AG09309 (cell line): ENCODE measurements around the gene FZD7.

Experiments used
- DNase-seq: peaks from one replicate; pipeline ENCODE4 v3.0.0-alpha.2; 2010; ENCODE audit warnings: low read depth
- H3K4me3 ChIP-seq: 2 replicates; pipeline ENCODE4 v1.5.1; 2011; ENCODE audit warnings: mild to moderate bottlenecking, low read depth, low read length, moderate library complexity; ENCODE audit not compliant: control insufficient read depth
- TF ChIP-seq, protein P1 (sequence below): IDR thresholded peaks from 2 replicates; pipeline ENCODE4 v1.5.1; 2011; ENCODE audit warnings: mild to moderate bottlenecking, low read depth, low read length, inconsistent platforms; ENCODE audit not compliant: insufficient read depth, control insufficient read depth; ENCODE audit errors: missing control alignments

FZD7 gene

GRCh38 chr2:202066875-202067274, 33.2 kb downstream of the FZD7 start:
- TF ChIP-seq, protein P1, sequence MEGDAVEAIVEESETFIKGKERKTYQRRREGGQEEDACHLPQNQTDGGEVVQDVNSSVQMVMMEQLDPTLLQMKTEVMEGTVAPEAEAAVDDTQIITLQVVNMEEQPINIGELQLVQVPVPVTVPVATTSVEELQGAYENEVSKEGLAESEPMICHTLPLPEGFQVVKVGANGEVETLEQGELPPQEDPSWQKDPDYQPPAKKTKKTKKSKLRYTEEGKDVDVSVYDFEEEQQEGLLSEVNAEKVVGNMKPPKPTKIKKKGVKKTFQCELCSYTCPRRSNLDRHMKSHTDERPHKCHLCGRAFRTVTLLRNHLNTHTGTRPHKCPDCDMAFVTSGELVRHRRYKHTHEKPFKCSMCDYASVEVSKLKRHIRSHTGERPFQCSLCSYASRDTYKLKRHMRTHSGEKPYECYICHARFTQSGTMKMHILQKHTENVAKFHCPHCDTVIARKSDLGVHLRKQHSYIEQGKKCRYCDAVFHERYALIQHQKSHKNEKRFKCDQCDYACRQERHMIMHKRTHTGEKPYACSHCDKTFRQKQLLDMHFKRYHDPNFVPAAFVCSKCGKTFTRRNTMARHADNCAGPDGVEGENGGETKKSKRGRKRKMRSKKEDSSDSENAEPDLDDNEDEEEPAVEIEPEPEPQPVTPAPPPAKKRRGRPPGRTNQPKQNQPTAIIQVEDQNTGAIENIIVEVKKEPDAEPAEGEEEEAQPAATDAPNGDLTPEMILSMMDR: no peak
- no peak for DNase-seq
- H3K4me3 ChIP-seq: no peak overlapping the region

DNA sequence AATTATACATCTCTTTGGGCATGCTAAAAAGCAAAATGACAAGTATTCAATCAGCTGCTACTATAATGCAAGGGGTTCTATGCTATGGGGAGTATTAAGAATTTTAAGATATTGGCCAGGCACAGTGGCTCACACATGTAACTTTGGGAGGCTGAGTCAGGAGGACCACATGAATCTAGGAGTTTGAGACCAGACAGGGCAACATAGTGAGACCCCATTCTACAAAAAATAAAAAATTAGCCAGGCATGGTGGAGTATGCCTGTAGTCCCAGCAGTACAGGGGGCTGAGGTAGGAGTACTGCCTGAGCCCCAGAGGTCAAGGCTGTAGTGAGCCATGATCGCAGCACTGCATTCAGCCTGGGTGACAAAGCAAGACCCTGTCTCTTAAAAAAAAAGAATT, 33.9 kb downstream of the FZD7 start:
- no peak overlapping the region for H3K4me3 ChIP-seq
- TF ChIP-seq, protein P1: no peak
- DNase-seq: no peak

GRCh38 chr2:202069170-202070067, 35.8 kb downstream of the FZD7 start:
- TF ChIP-seq, protein P1: no peak
- DNase-seq: no peak
- no peak overlapping the region for H3K4me3 ChIP-seq

DNA sequence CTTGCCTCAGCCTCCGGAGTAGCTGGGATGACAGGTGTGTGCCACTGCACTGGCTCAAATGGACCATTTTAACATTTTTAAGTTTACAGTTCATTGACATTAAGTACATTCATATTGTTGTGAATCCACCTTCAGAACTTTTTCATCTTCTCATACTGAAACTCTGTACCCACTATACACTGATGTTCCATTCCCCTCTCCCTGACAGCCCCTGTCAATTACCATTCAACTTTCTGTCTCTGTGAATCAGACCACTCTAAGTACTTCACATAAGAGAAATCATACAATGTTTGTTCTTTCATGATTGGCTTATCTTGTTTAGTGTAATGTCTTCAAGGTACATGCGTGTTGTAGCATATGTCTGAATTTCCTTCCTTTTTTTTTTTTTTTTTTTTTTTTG, 37.5 kb downstream of the FZD7 start:
- H3K4me3 ChIP-seq: no peak overlapping the region
- no peak for DNase-seq
- TF ChIP-seq, protein P1: no peak

- TF ChIP-seq, protein P1: peak; percentile 28
- no peak for DNase-seq
- H3K4me3 ChIP-seq: no peak overlapping the region
Observed at GRCh38 chr2:202072226-202072625, 38.6 kb downstream of the FZD7 start.

DNA sequence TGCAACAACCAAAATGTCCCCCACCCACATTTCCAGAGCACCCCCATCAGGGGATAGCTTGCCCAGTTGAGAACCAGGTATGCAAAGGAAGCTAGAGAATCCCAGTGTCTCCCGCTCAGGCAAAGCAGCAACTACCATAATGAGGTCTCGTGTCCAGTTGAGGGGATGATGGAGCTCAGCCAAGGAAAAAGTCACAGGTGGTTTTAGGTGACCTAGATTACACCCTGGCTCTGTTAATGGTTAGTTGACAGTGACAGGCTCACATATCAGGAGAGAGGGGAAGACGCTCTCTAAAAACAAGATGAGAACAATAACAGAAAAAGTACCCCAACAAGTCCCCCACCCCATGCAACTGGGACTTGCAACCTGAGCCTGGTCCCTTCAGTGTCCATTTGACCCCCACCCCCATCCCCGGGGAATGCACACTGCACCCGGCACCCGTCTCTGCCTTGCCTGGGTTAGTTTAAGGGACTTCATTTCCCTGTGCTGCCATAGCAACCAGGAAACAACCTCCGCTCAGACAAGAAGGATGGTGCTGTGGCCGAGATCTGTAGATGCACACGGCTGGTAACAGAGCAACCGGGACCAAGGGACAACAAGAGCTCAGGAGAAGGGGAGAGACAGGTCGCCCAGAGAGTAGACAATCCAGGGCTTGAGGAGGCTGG, 39.2 kb downstream of the FZD7 start, which contains the start of gene KIAA2012:
KIAA2012 (plus strand) TSS at position 519 of the 665 bp plus-strand sequence. CDS start 373 bp downstream, outside the sequence.
- H3K4me3 ChIP-seq: no peak within 1 kb of the TSS
- no peak for DNase-seq
- TF ChIP-seq, protein P1: no peak
